Smooth muscle cell of trachea (primary cell): ENCODE measurements around the gene ZNF268. TPM values are rescaled to one million over a fixed set of nuclear protein-coding genes. Genes with fewer than 3 reads are reported as not detected.

Experiments used
- total RNA-seq: library from RNA; depleted of rRNA; stranded (reverse); fragments of >200 nt; gene quantifications from 2 replicates; pipeline ENCODE4 v1.2.1, GENCODE V29; 2014

The ZNF268 gene
- total RNA-seq: 44.5 and 51.5 TPM in 2 replicates

DNA sequence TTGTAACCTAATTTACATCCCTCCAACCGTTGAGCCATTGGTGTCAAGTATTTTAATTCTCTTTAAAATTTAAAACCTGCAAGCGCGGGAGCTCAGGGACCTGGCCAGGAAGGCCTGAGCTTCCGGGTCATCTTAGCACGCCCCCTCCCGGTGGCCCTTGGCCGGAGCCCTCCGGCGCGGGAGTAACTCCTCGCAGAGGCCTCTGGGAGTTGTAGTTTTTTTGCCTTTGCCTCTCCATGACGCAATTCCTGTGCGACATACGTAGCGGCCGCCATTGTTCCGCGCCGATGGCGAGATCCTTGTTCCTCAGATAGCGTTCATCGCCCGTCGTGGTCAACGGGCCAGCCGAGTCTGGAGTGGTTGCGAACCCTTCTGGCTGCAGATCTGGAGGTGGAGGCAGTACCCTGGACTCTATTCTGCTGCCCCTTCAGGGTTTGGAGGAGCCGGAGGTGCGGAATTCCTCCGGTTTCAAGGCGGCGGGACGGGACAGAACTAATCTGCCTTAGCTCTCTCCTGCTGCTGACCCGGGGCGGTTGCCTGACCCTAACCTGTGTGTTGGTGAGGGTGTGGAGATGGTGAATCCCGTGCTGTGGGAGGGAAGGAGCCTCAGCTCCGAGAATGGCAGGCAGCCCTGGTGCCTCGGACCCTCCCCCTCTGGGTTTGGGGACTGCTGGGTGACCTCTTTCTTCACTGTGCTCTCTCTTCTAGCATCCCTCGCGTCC is at the start of gene ZNF268:
ZNF268 (plus strand) TSS at position 258 of the 722 bp plus-strand sequence. CDS start 503 bp downstream, outside the sequence.

DNA sequence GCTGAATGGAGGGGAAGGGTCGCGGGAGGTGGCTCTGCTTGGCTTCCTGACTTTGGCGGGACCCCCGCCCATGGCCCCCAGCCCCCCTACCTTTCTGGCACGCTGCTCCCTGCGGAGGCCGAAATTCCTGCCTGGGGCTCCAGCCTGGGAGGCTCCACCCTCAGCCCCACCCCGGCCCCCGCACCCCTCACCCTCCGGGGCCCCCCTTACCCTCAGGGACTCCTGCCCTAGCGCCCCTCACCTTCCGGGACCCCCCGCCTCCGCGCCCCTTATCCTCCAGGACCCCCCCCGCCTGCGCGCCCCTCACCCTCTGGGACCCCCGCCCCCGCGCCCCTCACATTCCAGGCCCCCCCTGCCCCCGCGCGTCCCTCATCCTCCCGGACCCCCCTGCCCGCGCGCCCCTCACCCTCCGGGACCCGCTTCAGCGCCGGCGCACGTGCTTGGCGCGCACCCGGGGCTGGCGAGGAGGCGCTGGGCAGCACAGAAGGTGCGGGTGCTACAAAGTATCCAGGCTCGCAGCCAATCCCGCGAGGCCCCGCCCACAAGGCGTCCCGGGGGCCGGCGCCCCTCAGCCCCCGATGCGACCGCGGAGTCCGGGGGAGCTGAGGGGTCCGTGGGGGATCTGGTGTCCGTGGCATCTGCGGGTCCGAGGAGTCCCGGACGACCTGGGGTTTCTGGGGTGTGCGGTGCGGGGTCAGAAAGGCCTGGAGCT is 54.3 kb downstream of the ZNF268 start, which contains the start of gene ANHX:
ANHX (minus strand) TSS at position 477 of the 712 bp plus-strand sequence. CDS start 1,521 bp downstream, outside the sequence.

Other genes starting within 250 kb of the ZNF268 start
- gene ZNF605, start 225.2 kb upstream of the ZNF268 start, total RNA-seq: 12.2 and 13.1 TPM in 2 replicates
- 20.4 and 28.1 TPM in 2 replicates for gene ZNF26, start 195.1 kb upstream of the ZNF268 start, total RNA-seq
- gene ZNF84, start 144.0 kb upstream of the ZNF268 start, total RNA-seq: 24.1 and 31.4 TPM in 2 replicates
- gene ZNF140, start 100.6 kb upstream of the ZNF268 start, total RNA-seq: 21.0 and 26.6 TPM in 2 replicates
- gene ZNF891, start 51.2 kb upstream of the ZNF268 start, total RNA-seq: 1.2 and 1.7 TPM in 2 replicates
- gene ZNF10, start 50.9 kb upstream of the ZNF268 start, total RNA-seq: 12.1 and 14.4 TPM in 2 replicates
- gene ANHX, start 54.4 kb downstream of the ZNF268 start, total RNA-seq: not detected in 2 replicates